HG03103 (cell line): ENCODE results near the gene FNDC11.

Experiments used
- ATAC-seq: cut with Tn5 transposase; IDR thresholded peaks from one replicate; pipeline ENCODE4 v1.9.1; 2021; ENCODE audit warnings: low read depth; ENCODE audit not compliant: unreplicated experiment

The FNDC11 gene

DNA sequence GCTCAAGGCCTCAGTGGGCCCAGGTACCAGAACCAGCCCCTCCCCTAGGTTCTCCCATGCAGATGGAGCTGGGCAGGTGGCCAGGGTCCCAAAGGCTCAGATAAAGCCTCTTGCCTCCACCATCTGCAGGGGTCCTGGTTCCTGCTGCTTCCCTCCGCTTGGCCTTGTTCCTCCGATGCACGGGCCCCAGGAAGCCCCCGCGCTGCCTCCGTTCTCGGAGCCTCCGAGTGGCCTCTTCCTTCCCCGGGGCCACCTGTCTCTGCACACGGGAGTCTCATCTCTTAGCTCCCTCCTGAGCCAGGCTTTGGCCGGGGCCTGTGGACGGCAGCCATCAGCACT is 14.9 kb upstream of the FNDC11 start:
- ATAC-seq, result no peak

DNA sequence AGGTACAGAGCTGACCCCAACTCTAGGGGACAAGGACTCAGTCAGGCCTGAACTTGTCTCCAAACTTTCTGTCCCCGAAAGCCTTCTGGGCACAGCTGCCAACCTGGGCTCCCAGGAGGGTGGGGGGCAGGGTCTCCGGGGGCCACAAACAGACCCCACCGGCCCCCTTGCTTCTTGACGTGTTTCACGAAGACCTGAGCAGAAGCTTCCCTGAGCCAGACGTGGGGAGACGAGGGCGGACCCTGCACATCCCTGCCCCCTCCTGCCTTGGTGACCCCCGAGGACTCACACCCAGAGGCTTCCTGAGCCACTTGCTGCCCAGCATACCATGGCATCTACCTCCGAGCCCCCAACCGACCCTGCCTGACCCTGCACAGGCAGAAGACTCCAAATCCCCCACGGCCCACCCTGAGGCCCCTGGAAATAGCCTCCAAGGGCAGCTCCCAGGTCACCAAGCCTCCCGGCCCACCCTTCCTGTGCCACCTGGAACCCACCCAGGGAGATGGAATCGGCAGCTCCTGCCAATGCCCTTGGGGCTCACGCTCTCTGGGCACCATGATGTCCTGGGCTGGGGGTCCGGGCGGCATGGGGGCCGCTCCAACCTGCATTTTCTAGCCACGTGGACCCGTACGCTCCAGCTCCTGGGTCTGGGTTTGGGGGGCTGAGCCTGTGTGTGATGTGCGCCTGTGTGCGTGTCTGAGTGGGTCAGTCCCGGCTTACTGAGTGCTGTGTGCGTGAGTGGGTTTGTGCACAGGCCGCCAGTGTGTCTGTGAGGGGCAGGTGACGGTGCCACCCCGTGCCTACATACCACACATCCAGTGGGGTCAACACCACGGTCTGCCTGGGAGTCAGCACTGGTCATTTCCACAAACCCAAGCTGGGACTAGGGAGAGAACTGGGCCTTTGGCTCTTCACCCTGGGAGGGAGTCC is 14.3 kb upstream of the FNDC11 start:
- ATAC-seq, result no peak

DNA sequence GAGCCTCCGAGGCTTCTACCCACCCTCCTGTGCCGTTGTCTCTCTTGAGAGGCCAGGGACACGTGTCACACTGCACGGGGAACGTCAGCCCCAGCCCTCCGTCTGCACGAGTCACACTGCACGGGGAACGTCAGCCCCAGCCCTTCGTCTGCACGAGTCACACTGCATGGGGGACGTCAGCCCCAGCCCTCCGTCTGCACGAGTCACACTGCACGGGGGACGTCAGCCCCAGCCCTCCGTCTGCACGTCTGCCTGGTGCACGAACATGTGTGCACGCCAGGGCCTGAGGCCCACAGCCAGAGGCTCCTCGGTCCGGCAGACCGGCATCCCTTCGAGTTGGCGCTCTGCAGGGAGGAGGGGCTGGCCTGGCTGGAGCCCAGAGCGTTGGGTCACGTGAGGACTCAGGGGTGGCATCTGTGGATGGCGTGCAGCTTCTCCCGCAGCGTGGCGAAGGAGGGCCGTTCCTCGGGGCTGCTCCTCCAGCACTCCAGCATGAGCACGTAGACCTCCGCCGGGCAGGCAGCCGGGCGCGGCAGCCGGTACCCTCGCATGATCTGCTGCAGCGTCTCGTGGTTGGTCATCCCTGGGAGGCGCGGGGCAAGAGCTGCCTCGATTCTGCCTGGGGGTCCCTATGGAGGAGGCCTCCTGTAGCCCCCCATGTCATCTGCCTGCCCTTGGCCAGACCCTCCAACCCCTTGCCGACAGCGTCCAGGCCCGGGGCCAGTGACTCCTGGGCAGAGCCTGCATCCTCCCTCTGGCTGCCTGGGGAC is 13.4 kb upstream of the FNDC11 start:
- ATAC-seq, result no peak

DNA sequence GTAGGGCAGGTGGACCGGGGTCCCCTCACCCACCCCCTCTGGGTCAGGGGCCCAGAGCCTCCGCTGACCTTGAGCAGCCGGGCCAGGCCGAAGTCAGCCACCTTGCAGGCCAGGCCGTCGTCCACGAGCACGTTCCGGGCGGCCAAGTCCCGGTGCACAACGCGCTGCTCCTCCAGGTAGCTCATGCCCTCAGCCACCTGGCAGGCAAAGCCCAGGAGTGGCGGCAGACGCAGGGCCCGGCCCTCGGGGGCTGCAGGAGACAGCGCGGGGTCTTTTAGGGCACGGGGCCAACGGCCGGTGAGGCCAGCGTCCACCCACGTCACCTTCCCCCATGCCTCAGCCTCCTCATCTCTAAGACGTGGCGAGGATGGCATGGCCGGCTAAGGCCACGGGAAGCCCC is 12.6 kb upstream of the FNDC11 start:
- no peak for ATAC-seq

DNA sequence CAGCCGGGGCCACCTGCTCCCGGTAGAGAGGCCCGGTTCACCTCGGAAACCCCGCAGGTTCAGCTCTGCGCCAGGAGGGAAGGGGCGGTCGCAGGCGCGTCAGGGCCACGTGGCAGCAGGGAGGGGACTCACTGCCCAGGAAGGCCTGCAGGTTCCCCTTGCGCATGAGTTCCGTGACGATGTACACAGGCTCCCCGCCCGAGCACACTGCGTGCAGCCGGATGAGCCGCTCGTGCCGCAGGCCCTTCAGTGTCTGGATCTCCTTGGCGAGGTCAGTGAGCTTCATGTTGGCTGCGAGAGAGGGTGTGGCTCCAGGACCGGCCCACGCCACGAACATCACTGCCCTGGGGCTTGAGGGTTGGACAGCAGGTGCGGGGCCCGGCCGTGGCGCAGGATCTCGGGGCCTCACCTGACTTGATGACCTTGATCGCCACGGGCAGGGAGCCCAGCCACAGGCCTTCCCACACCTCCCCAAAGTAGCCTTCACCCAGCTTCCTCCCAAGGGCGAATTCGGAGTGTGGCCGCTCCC is 11.9 kb upstream of the FNDC11 start:
- ATAC-seq, result no peak

DNA sequence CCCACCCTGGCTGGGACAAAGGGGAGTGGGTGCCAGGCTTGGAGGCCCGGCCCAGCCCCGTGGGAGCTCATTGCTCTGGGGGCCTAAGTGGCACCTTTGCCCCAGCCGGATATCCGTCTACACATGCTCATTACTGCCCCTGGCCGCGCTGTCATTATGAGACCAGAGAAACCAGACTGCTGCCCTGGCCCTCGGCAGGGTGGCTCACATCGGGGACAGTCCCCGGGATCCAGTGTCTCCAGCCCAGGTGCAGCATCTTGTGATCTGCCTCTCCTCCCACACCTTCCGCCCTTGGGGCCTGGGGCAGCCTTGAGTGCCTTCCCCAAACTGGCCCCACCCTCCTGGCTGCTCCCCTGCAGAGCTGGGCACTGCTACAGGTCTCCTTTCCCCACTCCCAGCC is 11.3 kb upstream of the FNDC11 start:
- ATAC-seq, result no peak

DNA sequence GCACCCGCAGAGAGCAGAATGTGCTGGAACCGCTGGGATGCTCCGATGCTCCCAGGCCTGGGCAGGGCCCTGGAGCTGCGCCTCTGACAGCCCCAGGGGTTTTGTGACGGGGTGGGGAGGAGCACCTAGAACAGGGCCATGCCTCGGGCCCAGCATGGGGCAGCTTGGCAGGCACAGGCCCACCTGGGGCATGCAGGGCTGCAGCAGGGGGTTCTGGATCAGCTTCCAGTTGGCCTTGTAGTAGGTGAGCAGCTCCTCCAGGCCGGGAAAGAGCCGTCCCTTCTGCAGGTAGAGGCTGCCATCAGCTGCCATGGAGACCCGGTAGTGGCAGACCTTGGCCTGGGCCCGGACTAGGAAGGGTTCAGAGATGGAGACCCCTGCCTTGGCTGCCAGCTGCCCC is 10.8 kb upstream of the FNDC11 start:
- ATAC-seq, result no peak

DNA sequence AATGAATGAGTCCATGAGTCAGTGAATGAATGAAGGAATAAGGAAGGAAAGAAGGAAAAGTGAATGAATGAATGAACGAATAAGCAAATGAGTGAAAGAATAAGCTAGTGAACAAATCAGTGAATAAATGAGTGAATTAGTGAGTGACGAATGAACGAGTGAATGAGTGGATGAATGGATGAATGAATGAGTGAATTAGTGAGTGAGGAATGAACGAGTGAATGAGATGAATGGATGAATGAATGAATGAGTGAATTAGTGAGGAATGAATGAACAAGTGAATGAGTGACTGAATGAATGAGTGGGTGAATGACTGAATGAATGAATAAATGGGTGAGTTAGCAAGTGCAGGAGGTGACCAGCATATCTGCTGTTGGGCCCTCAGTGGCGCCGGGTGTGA is 10.2 kb upstream of the FNDC11 start:
- no peak for ATAC-seq

DNA sequence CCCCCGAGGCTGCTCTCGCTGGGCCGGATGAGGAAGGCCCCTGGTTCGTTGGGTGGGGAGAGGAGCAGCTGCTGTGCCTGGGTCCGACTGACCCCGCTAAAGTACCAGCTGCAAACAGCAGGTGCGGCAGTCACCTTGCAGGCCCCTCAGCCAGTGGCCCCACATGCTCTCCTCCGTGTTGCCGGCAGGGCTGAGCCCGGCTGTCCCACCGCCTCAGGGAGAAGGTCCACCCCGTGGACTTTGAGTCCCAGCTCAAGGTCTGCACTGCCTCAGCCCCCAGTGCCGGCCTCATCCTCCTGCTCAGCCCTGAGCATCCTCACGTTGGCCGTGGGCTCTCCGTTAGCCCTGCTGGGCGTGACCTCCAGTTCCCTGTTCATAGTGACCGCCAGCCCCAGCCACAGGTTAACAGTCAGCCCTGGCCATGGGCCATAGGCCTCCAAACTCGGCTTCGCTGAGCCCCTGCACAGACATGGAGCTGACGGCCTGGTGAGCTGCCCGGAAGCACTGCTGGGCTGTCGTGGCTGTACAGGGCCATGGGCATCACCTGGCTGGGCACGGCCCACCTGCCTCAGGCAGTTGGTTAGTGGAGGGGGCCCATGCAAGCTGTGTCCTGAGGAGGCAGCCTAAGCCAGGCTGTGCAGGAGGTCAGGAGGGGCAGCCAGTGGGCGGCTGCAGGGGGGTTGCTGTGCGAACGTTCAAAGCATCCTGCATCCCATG is 9.6 kb upstream of the FNDC11 start:
- ATAC-seq, result no peak

DNA sequence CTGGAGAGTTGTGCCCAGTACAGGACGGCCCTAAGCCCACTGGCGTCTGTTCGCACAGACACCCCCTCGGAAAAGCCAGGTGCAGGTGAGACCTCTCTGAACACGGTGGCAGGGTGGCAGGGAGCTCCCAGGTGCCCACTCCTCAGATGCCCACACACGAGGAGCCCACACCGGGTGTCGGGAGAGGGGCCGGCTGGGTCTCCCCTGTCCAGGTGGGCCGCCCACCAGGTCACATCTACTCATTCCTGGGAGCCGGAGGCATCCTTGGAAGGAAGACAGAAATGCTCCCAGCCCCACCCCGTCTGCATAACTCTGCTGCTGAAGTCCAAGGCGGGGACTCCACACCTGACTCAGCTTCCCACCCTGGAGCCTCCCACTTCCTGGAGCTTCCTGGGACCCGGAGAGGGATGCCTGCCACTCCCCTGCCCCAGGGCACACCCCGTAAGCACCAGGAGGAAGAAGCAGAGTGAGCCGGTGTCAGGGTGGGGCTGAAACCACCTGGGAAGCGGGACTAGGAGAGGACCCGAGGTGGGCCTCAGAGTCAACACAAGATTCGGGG is 8.9 kb upstream of the FNDC11 start:
- ATAC-seq, result no peak

DNA sequence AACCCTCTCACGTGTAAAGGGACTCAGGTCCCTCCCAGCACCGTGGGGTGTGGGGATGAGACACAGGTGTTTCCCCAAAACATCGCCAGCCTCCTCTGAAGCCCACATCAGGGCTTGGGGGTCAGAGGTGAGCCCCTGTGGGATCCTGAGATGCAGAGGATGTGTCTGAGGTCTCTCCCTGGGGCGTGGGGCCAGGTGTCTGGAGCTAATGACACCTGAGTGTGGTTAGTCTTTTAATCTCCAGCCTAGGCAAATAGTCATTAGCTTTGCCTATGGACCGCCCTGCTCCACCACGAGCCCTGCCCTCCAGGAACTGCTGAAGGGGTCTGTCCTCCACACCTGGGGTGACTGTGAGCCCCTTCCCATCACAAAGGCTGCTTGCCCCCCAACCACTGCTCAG is 8.1 kb upstream of the FNDC11 start:
- ATAC-seq, result no peak

DNA sequence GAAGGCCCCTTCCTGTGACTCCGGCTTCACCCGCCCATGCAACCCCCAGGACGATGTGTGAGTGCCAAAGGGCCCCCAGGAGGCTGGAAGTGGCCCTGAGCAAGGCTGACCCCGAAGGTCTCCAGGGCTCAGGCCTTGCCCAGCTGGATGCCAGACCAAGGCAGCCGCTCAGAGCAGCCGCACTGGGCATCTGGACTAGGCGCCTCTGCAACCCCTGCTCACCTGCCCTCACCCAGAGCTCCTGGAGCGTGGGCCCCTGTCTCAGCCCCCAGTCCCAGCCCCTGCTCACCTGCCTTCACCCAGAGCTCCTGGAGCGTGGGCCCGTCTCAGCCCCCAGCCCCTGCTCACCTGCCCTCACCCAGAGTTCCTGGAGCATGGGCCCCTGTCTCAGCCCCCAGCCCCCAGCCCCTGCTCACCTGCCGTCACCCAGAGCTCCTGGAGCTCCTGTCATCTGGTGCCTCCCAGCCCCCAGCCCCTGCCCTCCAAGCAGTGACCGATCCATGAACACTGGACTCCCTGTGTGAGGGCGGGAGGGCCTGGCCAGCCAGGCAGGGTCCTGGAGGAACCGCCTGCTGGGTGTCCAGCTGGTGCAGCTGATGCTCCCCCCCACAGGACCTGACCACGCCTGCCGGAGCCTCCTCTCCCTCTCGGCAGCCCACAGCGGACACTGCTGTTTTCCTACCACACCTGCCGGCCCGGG is 7.6 kb upstream of the FNDC11 start:
- ATAC-seq, result no peak

DNA sequence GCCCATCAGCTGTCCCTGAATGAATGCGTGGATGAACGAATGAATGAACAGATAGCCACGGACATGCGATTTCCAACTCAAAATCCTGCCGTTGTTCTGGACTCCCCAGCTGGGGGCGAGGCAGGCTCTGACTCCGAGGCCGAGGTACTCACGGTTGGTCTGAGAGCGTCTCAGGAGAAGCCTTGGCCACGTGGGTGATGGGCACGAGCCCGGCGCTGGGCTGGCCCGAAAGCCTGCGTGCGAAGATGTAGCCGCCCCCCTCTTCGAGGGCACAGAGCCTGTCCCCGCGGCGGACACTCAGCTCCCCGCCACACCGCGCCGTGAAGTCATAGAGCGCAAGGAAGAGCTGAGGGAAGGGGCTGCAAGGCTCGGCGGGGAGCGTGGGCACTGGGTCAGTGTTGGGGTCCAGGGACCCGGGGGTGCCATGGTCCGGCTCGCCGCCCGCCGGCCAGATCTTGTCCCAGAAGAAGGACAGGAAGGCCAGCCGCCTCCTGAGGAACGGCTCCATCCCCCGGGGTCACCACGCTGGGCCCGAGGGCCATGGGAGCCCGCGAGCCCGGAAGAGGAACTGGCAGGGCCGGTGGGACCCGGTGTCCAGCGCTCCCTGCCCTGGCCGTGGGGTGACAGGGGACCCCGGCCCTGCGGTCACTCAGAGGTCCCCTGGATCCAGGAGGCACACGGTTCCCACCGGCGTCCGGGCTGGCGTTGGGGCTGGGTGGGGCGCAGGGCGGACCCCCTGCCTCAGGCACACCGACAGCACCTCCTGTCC is 6.8 kb upstream of the FNDC11 start:
- ATAC-seq, result no peak

DNA sequence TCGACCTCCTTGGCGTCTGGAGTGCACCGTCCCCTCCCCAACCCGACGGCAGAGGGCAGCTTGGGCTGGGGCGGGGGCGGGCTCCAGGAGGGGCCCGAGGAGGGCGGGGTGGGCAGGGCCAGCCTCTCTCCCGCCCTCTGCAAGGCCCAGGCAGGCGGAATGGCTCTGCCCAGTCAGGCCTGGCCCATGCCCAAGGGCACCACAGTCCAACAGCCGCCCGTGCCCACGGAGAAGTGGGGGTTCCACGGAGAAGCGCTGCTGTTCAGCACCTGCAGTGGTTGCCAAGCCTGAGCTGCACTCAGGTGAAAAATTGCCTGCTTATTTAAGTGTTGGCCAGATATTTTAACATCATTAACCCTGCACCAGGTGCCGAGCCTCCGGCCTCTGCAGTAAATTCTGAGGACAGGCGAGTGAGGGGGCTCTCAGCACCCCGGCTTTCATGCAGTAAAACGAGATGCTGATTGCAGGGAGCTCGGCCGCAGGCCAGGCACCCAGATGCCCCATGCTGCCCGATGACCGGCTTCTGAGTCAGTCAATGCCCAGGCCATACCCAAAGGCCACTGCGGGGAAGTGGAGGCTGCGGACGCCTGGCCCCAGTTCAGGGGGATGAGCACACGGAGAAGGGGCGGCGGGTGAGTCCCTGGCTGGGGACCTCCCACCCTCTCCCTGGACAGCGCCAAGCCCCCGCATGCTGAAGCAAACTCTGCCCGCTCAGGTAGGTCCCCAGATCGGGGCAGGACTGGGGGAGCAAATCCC is 6.1 kb upstream of the FNDC11 start, which contains the start of gene SRMS:
TSS of gene SRMS (minus strand) at position 25 of the 756 bp plus-strand sequence. CDS start 286 bp downstream, outside the sequence.
- no peak for ATAC-seq

DNA sequence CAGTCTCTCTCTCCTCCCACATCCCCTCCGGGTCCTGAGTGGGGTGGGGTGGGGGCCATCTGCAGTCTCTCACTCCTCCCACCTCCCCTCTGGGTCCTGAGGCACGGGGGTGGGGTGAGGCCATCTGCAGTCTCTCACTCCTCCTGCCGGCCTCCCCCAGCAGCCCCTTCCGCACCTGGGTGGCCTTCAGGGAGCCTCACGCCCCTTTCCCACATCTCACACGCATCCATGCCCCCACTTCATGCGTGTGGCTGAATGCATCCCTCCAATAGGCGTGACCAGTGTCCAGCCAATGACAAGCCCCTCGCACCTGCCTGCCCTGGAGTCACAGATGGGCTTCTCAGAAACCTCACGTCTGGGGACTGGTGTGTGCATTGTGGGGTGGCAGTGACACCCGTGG is 5.4 kb upstream of the FNDC11 start:
- ATAC-seq, result no peak

DNA sequence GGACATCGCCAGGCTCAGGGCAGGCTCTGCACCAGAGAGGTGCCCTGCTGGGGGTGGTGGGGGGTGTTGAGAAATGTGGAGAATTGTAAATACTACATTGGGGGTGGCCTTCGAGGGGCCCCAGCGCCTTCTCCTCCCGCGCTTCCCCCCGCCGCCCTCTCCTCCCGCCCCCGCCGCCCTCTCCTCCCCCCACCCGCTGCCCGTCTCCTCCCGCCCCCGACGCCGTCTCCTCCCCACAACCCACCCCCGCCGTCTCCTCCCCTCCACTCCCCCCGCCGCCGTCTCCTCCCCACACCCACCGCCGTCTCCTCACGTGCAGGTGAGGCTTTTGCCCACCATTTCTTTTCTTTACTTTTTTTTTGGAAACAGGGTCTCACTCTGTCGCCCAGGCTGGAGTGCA is 4.9 kb upstream of the FNDC11 start:
- no peak for ATAC-seq

DNA sequence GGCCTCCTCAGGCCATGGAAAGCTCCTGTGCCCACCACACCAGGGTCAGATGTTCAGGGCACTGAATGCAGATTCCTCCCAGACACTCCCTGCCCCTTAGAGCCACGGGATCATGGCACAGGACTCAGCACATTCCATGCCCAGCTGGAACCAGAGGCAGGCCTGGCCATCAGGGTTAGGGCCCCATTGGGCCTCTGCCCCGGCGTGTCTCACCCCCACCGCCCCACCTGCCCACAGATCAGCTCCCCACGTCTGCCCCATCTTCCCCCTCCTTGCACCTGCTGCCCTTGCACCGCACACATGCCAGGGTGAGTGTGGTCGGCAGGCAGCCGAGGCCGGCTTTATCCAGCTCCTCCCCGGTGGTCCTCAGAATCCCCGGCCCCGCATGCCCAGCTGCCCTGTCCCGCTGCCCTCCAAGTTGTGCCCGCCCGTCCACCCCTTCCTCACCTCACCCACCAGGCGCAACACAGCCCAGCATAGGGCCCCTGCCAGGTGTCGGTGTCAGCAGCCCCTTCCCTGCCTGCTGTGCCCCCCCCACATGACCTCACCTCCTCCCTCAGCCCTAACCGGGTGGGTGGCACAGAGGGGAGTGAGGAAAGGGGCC is 4.2 kb upstream of the FNDC11 start:
- no peak for ATAC-seq

DNA sequence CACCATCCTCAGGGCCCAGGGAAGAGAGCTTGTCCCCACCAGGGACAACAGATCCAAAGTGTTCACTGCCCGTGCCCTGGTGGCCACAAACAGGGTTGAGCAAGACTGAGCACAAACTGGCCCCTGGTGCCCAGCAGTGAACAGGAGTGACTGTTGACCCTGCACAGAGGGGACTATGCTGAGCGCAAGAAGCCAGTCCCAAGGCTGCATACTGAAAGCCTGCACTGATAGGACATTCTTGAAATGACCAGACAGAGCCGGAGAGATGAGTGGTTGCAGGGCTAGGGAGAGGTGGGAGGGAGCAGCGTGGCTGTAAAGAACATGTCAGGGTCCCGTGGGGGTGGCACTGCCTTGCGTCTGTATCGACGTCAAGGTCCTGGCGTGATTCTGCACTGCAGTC is 2.9 kb upstream of the FNDC11 start:
- ATAC-seq, result no peak
